ENCODE data around the gene MBNL2.

Gene MBNL2

GRCh38 chr13:97307882-97308624, 85.9 kb downstream of the MBNL2 start:
- DNase-seq (ENCODE audit: insufficient read length, low spot score) (peak; percentile 26), FAIRE-seq (peak; percentile 100)
- TF ChIP-seq POLR2A (IDR thresholded peaks at IDR 0.05; ENCODE audit: low read depth, low read length): no peak

GRCh38 chr13:97308735-97309429, 86.7 kb downstream of the MBNL2 start:
- DNase-seq (ENCODE audit: insufficient read length, low spot score): peak; percentile 35
- no peak for FAIRE-seq

GRCh38 chr13:97310809-97311436, 88.8 kb downstream of the MBNL2 start:
- no peak for DNase-seq (ENCODE audit: insufficient read length, low spot score)
- no peak for TF ChIP-seq POLR2A (IDR thresholded peaks at IDR 0.05; ENCODE audit: low read depth, low read length)
- no peak for FAIRE-seq

More at GRCh38 chr13:97308735-97309429, 86.7 kb downstream of the MBNL2 start:
- TF ChIP-seq POLR2A (IDR thresholded peaks at IDR 0.05; ENCODE audit: low read depth, low read length): no peak

- DNase-seq (ENCODE audit: insufficient read length, low spot score) (no peak), FAIRE-seq (peak; percentile 15)
- TF ChIP-seq POLR2A (IDR thresholded peaks at IDR 0.05; ENCODE audit: low read depth, low read length): no peak
Measured at GRCh38 chr13:97311956-97312355, 89.8 kb downstream of the MBNL2 start.

GRCh38 chr13:97313551-97314260, 91.6 kb downstream of the MBNL2 start:
- no peak for TF ChIP-seq POLR2A (IDR thresholded peaks at IDR 0.05; ENCODE audit: low read depth, low read length)
- DNase-seq (ENCODE audit: insufficient read length, low spot score) (no peak), FAIRE-seq (no peak)

GRCh38 chr13:97316390-97316789, 94.3 kb downstream of the MBNL2 start:
- no peak for DNase-seq (ENCODE audit: insufficient read length, low spot score)
- no peak for FAIRE-seq
- TF ChIP-seq POLR2A (IDR thresholded peaks at IDR 0.05; ENCODE audit: low read depth, low read length): no peak

GRCh38 chr13:97317933-97318332, 95.8 kb downstream of the MBNL2 start:
- TF ChIP-seq POLR2A (IDR thresholded peaks at IDR 0.05; ENCODE audit: low read depth, low read length): no peak
- no peak for FAIRE-seq
- DNase-seq (ENCODE audit: insufficient read length, low spot score): no peak

- TF ChIP-seq POLR2A (IDR thresholded peaks at IDR 0.05; ENCODE audit: low read depth, low read length): no peak
- FAIRE-seq: no peak
- DNase-seq (ENCODE audit: insufficient read length, low spot score): no peak
Measured at GRCh38 chr13:97318532-97318931, 96.4 kb downstream of the MBNL2 start.

GRCh38 chr13:97319113-97319720, 97.1 kb downstream of the MBNL2 start:
- no peak for DNase-seq (ENCODE audit: insufficient read length, low spot score)
- no peak for TF ChIP-seq POLR2A (IDR thresholded peaks at IDR 0.05; ENCODE audit: low read depth, low read length)
- FAIRE-seq: no peak

GRCh38 chr13:97321101-97321500, 99.0 kb downstream of the MBNL2 start:
- no peak for TF ChIP-seq POLR2A (IDR thresholded peaks at IDR 0.05; ENCODE audit: low read depth, low read length)
- no peak for FAIRE-seq
- no peak for DNase-seq (ENCODE audit: insufficient read length, low spot score)

- FAIRE-seq: no peak
- TF ChIP-seq POLR2A (IDR thresholded peaks at IDR 0.05; ENCODE audit: low read depth, low read length): no peak
Measured at GRCh38 chr13:97321616-97322321, 99.6 kb downstream of the MBNL2 start.

GRCh38 chr13:97322740-97323342, 100.7 kb downstream of the MBNL2 start:
- FAIRE-seq (peak; percentile 61), DNase-seq (ENCODE audit: insufficient read length, low spot score) (no peak)
- no peak for TF ChIP-seq POLR2A (IDR thresholded peaks at IDR 0.05; ENCODE audit: low read depth, low read length)

More at GRCh38 chr13:97321616-97322321, 99.6 kb downstream of the MBNL2 start:
- DNase-seq (ENCODE audit: insufficient read length, low spot score): no peak

All from H54 (cell line).